ENCODE results near the gene SERINC4. TPM values are rescaled to one million over a fixed set of nuclear protein-coding genes. Genes with fewer than 3 reads are reported as not detected.
A peak's percentile ranks its signal among the peaks of the same experiment; 100 is the strongest.

Gene SERINC4
- total RNA-seq, 2 donors from 2014 or later: 0.18 TPM; not detected in 1

DNA sequence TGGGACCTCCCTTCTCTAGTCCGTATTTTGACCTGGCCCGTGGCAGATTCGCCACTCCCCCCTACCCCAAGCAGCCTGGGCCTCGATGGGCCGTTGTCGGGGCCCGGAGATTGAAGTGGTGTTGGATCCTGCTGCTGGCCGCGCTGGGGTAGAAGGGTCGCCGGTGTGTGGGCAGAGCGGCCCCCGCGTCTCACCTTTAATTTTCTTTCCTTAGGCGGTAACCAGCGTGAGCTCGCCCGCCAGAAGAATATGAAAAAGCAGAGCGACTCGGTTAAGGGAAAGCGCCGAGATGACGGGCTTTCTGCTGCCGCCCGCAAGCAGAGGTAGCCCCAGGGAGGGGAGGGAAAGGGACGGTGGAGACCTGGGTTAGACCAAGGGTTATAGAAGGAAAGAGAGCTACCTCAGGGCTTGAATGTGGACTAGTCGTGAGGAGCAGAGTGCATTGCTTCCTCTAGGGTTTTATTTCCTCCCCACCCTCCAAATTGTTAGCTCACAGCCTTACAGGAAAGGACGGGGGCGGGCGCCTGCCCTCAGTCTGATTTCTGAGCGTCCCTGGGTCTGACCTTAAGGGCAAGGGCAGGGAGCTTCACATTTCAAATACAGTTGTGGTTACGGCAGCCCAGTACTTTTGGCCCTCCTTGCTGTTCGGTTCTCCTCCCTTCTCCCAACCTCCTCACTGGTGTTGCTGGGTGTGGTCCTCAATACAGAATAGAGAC, 7.1 kb downstream of the SERINC4 start:
- Histone ChIP-seq H3K27ac (ENCODE audit: low read depth, low read length) (peak overlapping the region; percentile 79), H3K27me3 (ENCODE audit: control insufficient read depth, insufficient read depth, low read length, poor library complexity, severe bottlenecking) (no peaks in the 10 kb centered on the region), H3K9ac (ENCODE audit: extremely low read depth, low read length, poor library complexity, severe bottlenecking) (peak overlapping the region; percentile 98), H3K4me3 (ENCODE audit: low read length) (peak overlapping the region; percentile 96), H3K4me1 (ENCODE audit: control insufficient read depth, insufficient read depth, low read length) (peaks cover 15% of the 10 kb centered on the region), H3K9me3 (ENCODE audit: control insufficient read depth, low read length) (no peaks in the 10 kb centered on the region), H3K36me3 (ENCODE audit: control insufficient read depth, insufficient read depth, low read length) (peaks cover 40% of the 10 kb centered on the region)
- peaks cover 38% of the 10 kb centered on the region for H3K4me1 Mint-ChIP-seq
- H3K36me3 Mint-ChIP-seq (ENCODE audit: low read depth): peaks cover 41% of the 10 kb centered on the region
- H3K4me3 Mint-ChIP-seq: peak overlapping the region; percentile 99
- H3K27me3 Mint-ChIP-seq (ENCODE audit: insufficient read depth): no peaks in the 10 kb centered on the region
- no peak for DNase-seq
- TF ChIP-seq, protein P1, sequence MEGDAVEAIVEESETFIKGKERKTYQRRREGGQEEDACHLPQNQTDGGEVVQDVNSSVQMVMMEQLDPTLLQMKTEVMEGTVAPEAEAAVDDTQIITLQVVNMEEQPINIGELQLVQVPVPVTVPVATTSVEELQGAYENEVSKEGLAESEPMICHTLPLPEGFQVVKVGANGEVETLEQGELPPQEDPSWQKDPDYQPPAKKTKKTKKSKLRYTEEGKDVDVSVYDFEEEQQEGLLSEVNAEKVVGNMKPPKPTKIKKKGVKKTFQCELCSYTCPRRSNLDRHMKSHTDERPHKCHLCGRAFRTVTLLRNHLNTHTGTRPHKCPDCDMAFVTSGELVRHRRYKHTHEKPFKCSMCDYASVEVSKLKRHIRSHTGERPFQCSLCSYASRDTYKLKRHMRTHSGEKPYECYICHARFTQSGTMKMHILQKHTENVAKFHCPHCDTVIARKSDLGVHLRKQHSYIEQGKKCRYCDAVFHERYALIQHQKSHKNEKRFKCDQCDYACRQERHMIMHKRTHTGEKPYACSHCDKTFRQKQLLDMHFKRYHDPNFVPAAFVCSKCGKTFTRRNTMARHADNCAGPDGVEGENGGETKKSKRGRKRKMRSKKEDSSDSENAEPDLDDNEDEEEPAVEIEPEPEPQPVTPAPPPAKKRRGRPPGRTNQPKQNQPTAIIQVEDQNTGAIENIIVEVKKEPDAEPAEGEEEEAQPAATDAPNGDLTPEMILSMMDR (conservative IDR thresholded peaks at IDR 0.05): no peak
- 0 to 9% methylated on average over 7 to 33 of the region's 33 CpGs for WGBS, 2 experiments (ENCODE audit: insufficient coverage in 1 of 2, insufficient read length in 1 of 2)
- H3K9me3 Mint-ChIP-seq: no peaks in the 10 kb centered on the region
- peak overlapping the region; percentile 99 for H3K27ac Mint-ChIP-seq

DNA sequence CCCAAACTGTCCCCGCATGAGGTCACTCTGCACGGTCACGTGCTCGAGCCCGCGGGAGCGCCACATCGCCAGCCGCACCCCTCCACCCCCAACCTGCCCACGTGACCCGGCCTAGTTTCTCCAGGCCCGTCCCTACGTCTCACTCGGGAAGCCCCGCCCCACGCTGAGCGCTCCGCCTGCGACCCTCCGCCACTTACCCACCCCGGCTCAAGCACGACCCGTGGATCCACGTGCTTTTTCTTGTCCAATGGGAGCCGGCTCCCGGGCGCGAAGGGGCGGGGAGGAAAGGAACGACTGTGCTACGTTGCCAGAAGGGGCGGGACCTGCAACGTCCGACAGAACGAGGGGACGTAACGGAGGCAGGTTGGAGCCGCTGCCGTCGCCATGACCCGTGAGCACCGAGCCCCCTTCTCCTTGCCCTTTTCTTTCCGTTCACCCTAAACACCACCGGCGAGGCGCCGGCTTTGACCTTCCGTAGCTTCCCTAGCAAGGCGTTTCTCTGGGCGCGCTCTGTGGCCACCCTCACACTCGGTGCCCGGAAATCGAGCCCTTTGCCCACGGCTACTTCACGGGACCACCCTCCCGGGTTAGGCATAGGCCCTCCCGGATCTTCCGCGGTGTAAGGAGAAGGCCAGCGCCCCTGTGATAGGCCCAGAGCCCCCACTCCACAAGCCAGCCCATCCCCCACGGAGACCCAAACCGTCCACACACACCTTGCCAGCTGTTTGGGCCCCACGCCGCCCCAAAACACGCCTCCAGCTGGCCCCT, 7.8 kb downstream of the SERINC4 start, which contains the start of gene SERF2:
SERF2 (plus strand) TSS at position 328 of the 768 bp plus-strand sequence; CDS start at position 385, 57 bp downstream.
- Histone ChIP-seq H3K27me3 (ENCODE audit: control insufficient read depth, insufficient read depth, low read length, poor library complexity, severe bottlenecking) (no peaks in the 10 kb centered on the region), H3K36me3 (ENCODE audit: control insufficient read depth, insufficient read depth, low read length) (peaks cover 40% of the 10 kb centered on the region), H3K4me1 (ENCODE audit: control insufficient read depth, insufficient read depth, low read length) (peaks cover 15% of the 10 kb centered on the region), H3K4me3 (ENCODE audit: low read length) (peak within 1 kb of the TSS; percentile 96), H3K9ac (ENCODE audit: extremely low read depth, low read length, poor library complexity, severe bottlenecking) (peak within 1 kb of the TSS; percentile 98), H3K27ac (ENCODE audit: low read depth, low read length) (peak within 1 kb of the TSS; percentile 79), H3K9me3 (ENCODE audit: control insufficient read depth, low read length) (no peaks in the 10 kb centered on the region)
- H3K27me3 Mint-ChIP-seq (ENCODE audit: insufficient read depth): no peaks in the 10 kb centered on the region
- peak within 1 kb of the TSS; percentile 99 for H3K27ac Mint-ChIP-seq
- H3K9me3 Mint-ChIP-seq: no peaks in the 10 kb centered on the region
- peaks cover 37% of the 10 kb centered on the region for H3K36me3 Mint-ChIP-seq (ENCODE audit: low read depth)
- WGBS, 2 experiments (ENCODE audit: insufficient coverage in 1 of 2, insufficient read length in 1 of 2): 0 to 1% methylated on average over 27 to 66 of the region's 66 CpGs
- TF ChIP-seq, protein P1 (conservative IDR thresholded peaks at IDR 0.05): no peak
- H3K4me3 Mint-ChIP-seq: peak within 1 kb of the TSS; percentile 99
- peak; percentile 100 for DNase-seq
- peaks cover 38% of the 10 kb centered on the region for H3K4me1 Mint-ChIP-seq

DNA sequence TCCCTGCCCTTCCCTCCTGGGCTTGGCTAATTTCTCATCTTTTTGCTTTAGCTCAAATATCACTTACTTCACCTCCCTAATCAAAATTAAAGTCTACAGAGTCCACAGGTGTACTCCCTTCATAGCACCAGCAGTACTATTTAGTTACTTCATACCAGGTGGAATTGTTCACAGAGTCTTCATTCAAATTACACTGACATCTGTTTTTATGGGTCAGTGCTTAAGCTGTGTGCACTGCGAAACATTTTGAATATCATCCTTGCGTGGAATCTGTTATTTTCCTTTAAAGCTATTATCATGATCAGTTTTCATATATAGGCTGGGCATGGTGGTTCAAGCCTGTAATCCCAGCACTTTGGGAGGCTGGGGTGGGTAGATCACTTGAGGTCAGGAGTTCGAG, 10.6 kb downstream of the SERINC4 start:
- peaks cover 14% of the 10 kb centered on the region for H3K36me3 ChIP-seq (ENCODE audit: control insufficient read depth, insufficient read depth, low read length)
- Mint-ChIP-seq H3K27ac (no peak overlapping the region), H3K36me3 (ENCODE audit: low read depth) (peaks cover 14% of the 10 kb centered on the region), H3K4me3 (no peak overlapping the region), H3K9me3 (peaks cover 4% of the 10 kb centered on the region), H3K4me1 (peaks cover 14% of the 10 kb centered on the region), H3K27me3 (ENCODE audit: insufficient read depth) (peaks cover 2% of the 10 kb centered on the region)
- TF ChIP-seq, protein P1 (conservative IDR thresholded peaks at IDR 0.05): no peak
- no peak overlapping the region for H3K27ac ChIP-seq (ENCODE audit: low read depth, low read length)
- 71 to 100% methylated on average over 2 to 3 of the region's 3 CpGs for WGBS, 2 experiments (ENCODE audit: insufficient coverage in 1 of 2, insufficient read length in 1 of 2)
- H3K9me3 ChIP-seq (ENCODE audit: control insufficient read depth, low read length): no peaks in the 10 kb centered on the region
- no peak for DNase-seq
- H3K27me3 ChIP-seq (ENCODE audit: control insufficient read depth, insufficient read depth, low read length, poor library complexity, severe bottlenecking): no peaks in the 10 kb centered on the region
- H3K4me3 ChIP-seq (ENCODE audit: low read length): no peak overlapping the region
- no peak overlapping the region for H3K9ac ChIP-seq (ENCODE audit: extremely low read depth, low read length, poor library complexity, severe bottlenecking)
- peaks cover under 1% of the 10 kb centered on the region for H3K4me1 ChIP-seq (ENCODE audit: control insufficient read depth, insufficient read depth, low read length)

Measured in endodermal cell (in vitro differentiated cells).